Measurements from ENCODE around the gene HUS1. TPM values are rescaled to one million over a fixed set of nuclear protein-coding genes. Genes with fewer than 3 reads are reported as not detected.

HUS1 gene
- total RNA-seq, 4 donors from 2014 or later: 26.2 to 29.4 (median 27.8) TPM

GRCh38 chr7:47979832-47980181, 392 bp upstream of the HUS1 start:
- Histone ChIP-seq H3K27ac (peak overlapping the region; percentile 81 to 94 (median 91)), H3K9me3 (no peaks in the 10 kb centered on the region), H3K4me1 (peaks cover 0 to 20% (median 8%) of the 10 kb centered on the region in 4 donors), H3K36me3 (peaks cover 0 to 34% (median 14%) of the 10 kb centered on the region in 3 donors), H3K4me3 (peak overlapping the region; percentile 58 to 80 (median 60)), H3K27me3 (no peaks in the 10 kb centered on the region)
- WGBS, 2 donors: 23 to 24% methylated on average over 7 of the region's 7 CpGs
- TF ChIP-seq EP300 (IDR thresholded peaks at IDR 0.05) (no peak), CTCF (IDR thresholded peaks at IDR 0.05) (no peak)
- no peak for DNase-seq (ENCODE audit: low spot score in 2 of 2)

- DNase-seq (ENCODE audit: low spot score in 2 of 2): peak in 1 of 2 donors; percentile 7
- 4 to 5% methylated on average over 4 of the region's 4 CpGs for WGBS, 2 donors
- Histone ChIP-seq H3K27me3 (no peaks in the 10 kb centered on the region), H3K4me1 (peaks cover 0 to 20% (median 8%) of the 10 kb centered on the region in 4 donors), H3K27ac (peak overlapping the region; percentile 81 to 94 (median 91)), H3K4me3 (peak overlapping the region; percentile 58 to 80 (median 60)), H3K9me3 (no peaks in the 10 kb centered on the region), H3K36me3 (peaks cover 0 to 44% (median 17%) of the 10 kb centered on the region in 3 donors)
- TF ChIP-seq CTCF (IDR thresholded peaks at IDR 0.05) (no peak), POLR2A (IDR thresholded peaks at IDR 0.05) (no peak), EP300 (IDR thresholded peaks at IDR 0.05) (no peak)
These were observed 648 bp downstream of the HUS1 start for GRCh38 chr7:47978790-47979144.

- TF ChIP-seq CTCF (IDR thresholded peaks at IDR 0.05) (no peak), POLR2A (IDR thresholded peaks at IDR 0.05) (no peak), EP300 (IDR thresholded peaks at IDR 0.05) (no peak)
- peaks cover 0 to 40% (median 7%) of the 10 kb centered on the region in 4 donors for H3K4me1 ChIP-seq
- H3K27me3 ChIP-seq: no peaks in the 10 kb centered on the region
- no peak overlapping the region for H3K27ac ChIP-seq
- 72 to 89% methylated on average over 1 of the region's 1 CpG for WGBS, 2 donors
- H3K36me3 ChIP-seq: peaks cover 0 to 66% (median 22%) of the 10 kb centered on the region in 3 donors
- H3K4me3 ChIP-seq: no peak overlapping the region
- no peak for DNase-seq (ENCODE audit: low spot score in 2 of 2)
- no peaks in the 10 kb centered on the region for H3K9me3 ChIP-seq
These were observed 5.7 kb downstream of the HUS1 start for GRCh38 chr7:47973739-47974138.

- no peaks in the 10 kb centered on the region for H3K27me3 ChIP-seq
- peaks cover 0 to 25% (median 0%) of the 10 kb centered on the region in 4 donors for H3K4me1 ChIP-seq
- peak overlapping the region in 3 of 4 donors; percentile 9 to 87 (median 70) for H3K27ac ChIP-seq
- no peaks in the 10 kb centered on the region for H3K9me3 ChIP-seq
- 0 to 7% methylated on average over 1 of the region's 1 CpG for WGBS, 2 donors
- peaks cover 0 to 67% (median 21%) of the 10 kb centered on the region in 3 donors for H3K36me3 ChIP-seq
- no peak overlapping the region for H3K4me3 ChIP-seq
- no peak for DNase-seq (ENCODE audit: low spot score in 2 of 2)
- TF ChIP-seq POLR2A (IDR thresholded peaks at IDR 0.05): no peak
- no peak for TF ChIP-seq CTCF (IDR thresholded peaks at IDR 0.05)
- no peak for TF ChIP-seq EP300 (IDR thresholded peaks at IDR 0.05)
These were observed 8.7 kb downstream of the HUS1 start for GRCh38 chr7:47970761-47971160.

GRCh38 chr7:47968847-47969774, 10.3 kb downstream of the HUS1 start:
- peak overlapping the region in 2 of 4 donors; percentile 1 to 45 for H3K27ac ChIP-seq
- H3K36me3 ChIP-seq: peaks cover 0 to 67% (median 33%) of the 10 kb centered on the region in 3 donors
- H3K4me1 ChIP-seq: peaks cover 0 to 25% (median 0%) of the 10 kb centered on the region in 4 donors
- WGBS, 2 donors: 51 to 54% methylated on average over 5 of the region's 5 CpGs
- no peaks in the 10 kb centered on the region for H3K9me3 ChIP-seq
- TF ChIP-seq CTCF (IDR thresholded peaks at IDR 0.05) (peak; percentile 62 to 83 (median 69)), EP300 (IDR thresholded peaks at IDR 0.05) (no peak)
- H3K4me3 ChIP-seq: no peak overlapping the region
- DNase-seq (ENCODE audit: low spot score in 2 of 2): peak in 1 of 2 donors; percentile 50
- H3K27me3 ChIP-seq: no peaks in the 10 kb centered on the region

Data from tibial nerve (tissue), 4 donors.